Measurements from ENCODE around the gene UNC79.

The UNC79 gene

GRCh38 chr14:93712838-93713724 is 282.3 kb downstream of the UNC79 start:
- FAIRE-seq: no peak

DNA sequence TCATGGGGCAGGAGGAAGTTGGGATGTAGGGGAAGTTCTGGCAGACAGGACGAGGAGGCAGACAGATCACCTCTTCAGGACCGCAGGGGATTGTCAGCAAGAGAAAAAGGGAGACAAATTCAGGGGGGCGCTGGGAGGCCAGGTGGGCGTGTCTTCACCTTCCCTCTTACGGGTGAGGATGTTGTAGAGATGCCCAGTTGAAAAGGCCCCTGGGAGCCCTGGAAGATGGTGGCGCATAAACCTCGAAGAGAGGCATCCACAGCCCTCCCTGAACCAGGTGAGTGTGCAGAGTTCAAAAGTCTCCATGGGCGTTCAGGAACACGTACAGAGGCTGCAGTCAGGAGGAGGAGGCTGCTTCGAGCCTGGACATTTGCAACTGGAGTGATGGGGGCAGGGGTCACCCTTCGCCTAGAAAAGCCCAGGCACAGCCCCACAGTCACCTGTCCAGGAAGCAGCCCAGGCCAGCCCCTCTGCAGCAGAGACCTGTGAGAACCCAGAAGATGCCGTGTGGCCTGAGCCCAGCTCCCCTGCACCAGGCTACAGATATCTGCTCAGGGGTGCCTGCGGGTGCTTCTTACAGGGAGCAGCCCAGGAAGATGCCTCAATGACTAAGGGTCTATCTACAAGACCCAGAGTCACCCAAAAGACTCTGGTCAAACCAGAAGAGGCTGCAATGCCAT is 283.1 kb downstream of the UNC79 start:
- no peak for FAIRE-seq

- no peak for FAIRE-seq
These were observed 283.9 kb downstream of the UNC79 start for GRCh38 chr14:93714605-93715004.

DNA sequence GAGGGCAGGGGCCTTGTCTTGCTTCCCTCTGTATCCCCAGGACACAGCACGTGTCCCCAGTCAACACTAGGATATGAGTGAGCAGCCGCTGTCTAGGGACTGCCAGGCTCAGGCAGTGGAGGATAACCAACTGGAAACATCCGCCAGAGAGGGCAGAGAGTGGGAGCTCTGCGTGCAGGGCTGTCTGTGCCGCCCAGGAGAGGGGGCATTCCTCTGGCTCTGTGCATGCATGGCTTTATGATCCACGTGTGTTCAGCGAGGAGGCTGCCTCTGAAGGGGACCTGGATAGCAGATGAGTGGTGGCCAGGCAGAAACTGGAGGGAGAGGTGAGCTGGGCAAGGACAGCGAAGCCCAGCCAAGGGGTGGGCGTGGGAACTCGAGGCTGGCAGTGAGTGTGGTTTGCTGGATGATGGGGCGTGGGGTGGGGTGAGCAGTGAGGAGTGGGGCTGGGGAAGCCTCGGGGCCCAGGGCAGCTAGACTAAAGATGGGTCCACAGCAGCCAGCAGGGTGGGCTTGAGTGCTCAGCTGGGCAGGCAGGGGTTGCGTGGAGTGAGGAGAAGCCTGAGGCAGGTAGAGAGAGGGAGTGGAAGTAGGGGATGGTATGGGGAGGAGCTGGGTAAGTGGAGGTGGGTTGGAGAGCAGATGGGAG is 284.7 kb downstream of the UNC79 start:
- no peak for FAIRE-seq

GRCh38 chr14:93716002-93716745 is 285.4 kb downstream of the UNC79 start:
- no peak for FAIRE-seq

DNA sequence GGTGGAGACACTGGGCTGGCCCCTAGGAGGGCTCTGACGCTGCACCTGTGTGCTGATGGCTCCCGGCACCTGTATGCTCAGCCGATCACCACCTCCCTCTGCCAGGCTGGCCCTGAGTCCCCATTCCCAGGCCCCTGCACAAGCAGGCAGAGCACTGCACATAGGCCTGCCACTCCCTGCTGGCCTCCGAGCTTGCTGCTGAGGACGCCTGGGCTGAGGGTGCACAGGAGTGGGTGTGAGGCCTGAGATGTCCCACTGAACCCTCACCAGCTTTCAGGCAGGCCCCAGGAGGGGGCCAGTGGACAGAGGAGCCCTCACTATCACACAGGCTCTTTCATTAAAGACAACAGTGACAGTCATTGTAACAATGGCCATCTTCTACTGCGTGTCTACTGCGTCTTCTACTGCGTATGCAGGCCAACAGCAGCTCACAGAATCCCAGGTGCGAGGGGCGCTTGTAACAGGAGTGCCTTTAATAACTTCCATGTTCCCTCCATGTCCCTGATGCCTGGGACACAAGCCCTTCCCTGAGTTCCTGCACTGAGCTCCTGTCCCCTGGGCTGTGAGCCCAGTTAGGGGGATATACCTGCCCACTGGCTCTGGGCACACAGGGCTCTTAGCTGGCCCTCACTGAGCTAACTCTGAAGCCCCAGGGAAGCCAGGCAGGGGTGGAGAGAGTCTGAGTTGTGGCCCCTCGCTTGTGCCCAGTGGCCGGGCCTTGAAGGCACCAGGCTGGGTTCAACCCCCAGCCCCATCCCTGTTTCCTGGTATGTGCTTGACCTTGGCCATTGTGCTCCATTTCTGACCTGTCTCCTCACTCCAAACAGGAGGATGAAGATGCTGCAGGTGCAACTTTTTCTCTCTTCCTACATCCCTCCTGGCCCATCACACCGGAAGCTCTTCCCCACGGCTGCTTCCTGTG is 286.3 kb downstream of the UNC79 start:
- FAIRE-seq: no peak

- no peak for FAIRE-seq
These were observed 287.1 kb downstream of the UNC79 start for GRCh38 chr14:93717668-93718320.

DNA sequence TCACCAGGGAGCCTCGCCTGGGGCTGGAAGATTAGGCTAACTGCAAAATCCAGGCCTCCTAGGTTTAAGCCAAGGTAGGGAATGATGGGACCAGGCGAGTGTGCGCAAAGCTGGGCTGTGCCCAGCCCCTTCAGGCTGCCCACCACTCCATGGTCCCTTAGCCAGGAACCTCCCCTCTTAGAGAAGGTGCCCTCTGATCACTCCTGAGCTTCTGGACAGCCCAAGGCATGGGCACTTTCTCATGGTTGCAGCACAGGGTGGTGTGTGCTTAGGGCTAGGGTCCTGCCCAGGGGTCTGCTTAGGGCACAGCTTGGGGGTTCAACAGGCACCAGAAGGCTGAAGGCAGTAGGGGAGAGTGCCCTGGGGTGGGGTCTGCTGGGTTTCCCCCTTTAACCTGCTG is 288.5 kb downstream of the UNC79 start:
- FAIRE-seq: no peak

DNA sequence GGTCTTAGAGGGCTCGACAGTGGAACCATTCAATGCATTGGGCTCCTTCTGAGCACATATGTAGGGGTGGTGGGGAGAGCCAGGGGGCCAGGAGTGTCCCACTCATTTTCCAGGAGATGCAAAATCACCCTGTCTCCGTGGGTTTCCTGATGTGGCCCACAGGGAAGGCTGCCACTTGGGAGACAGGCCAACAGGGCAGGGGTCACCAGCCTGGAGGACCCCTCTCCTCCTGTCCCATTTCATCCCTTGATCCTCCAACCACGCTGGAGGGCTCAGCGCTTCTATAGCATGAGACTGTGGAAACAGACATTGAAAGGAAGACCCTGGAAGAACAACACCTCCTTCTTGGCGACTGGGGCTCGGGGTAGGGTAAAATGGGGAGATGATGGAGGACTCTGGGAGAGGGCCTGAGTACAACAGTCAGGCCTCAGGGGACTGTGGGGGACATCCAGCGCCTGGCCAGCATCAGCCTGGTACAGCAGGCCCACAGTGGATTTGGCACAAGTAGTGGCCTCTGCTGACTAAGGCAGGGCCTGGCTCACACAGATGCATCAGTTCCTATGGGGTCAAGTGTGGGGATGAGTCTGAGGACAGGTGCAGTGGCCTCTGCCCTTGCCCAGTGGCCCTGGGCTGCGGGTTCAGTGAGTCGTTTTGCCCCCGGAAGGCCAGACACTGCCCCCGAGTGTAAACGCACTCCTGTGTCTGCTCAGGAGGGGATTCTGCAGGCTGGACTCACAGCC is 289.5 kb downstream of the UNC79 start:
- FAIRE-seq: no peak

- FAIRE-seq: no peak
These were observed 290.3 kb downstream of the UNC79 start for GRCh38 chr14:93720981-93721483.

DNA sequence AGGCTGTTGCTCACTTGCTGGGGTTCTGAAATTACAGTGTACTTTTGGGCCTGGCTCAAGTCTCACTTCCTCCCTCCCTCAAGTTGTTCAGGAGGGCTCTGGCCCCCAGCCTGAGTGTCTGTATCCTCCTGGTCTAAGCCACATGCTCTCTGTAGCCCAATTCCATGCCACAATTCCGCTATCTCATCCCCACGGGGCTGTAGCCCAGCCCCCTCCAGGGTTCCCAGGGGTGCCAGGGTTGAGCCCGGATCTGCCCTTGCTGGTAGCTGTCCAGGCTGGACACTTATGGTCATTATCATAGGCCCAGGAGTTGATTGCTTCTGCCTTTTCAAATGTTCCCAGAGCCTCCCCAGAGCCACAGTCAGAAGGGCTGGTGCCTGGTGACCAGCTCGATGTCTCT is 292.3 kb downstream of the UNC79 start:
- no peak for FAIRE-seq

DNA sequence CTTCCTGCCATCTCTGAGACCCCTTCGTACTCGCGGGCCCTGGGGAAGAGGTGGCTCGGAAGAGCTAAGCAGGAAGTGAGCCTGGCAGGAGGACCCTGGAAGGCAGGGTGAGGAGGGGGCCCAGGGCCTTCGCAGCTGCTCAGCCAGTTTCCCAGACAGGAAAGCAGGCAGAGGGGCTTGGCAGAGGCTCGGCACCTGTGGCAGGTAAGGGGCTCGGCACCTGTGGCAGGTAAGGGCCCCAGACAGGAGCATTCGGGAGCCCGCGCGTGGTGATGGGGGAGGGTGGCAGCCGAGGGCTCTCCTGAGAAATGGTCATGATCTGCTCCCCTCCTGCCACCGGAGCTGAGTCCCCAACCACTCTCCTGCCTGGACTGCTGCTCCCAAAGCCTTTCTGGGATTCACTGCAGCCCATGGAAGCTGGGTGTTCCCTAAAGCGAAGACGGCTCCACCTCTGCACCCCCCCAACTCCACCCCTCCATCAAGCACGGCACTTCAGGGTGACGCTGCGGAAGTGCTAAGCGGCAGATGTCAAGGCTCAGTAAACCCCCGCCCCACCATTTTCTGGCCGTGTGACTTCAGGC is 294.4 kb downstream of the UNC79 start:
- no peak for FAIRE-seq

- no peak for FAIRE-seq
These were observed 295.3 kb downstream of the UNC79 start for GRCh38 chr14:93725993-93726392.

- FAIRE-seq: no peak
These were observed 296.5 kb downstream of the UNC79 start for GRCh38 chr14:93727039-93727740.

DNA sequence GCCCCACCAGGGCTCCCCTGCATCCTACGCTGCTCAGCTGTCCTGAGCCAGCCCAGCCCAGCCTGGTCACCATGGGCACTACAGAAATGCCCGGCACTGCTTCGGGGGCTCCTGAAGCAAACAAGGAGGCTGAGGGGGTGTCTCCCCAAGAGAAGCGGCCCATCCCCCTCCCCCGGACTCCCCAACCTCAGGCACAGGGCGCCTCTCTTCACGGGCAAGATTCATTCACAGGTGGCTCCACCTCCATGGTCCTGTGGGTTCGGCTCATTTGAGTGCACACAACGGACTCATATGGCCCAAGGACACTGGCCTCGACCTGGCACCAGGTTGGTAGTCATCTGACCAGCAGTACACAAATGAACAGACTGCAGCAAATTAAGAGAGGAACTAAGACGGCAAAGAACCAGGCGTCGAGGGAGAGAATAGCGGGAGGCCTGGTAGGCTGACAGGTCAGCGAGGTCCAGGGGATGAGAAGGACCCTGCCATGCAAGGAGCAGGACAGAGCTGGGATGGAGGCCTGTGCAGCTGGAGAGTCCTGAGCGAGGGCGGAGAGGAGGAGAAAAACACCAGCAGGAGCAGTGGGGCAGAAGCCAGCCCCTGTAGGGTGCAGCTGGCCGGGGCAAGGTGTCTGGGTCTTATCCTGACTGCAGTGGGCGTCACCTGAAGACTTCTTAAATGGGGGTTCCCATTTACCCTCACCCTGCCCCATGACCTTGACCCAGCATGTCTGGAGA is 297.3 kb downstream of the UNC79 start:
- no peak for FAIRE-seq

GRCh38 chr14:93728651-93729016 is 297.9 kb downstream of the UNC79 start:
- FAIRE-seq: no peak

DNA sequence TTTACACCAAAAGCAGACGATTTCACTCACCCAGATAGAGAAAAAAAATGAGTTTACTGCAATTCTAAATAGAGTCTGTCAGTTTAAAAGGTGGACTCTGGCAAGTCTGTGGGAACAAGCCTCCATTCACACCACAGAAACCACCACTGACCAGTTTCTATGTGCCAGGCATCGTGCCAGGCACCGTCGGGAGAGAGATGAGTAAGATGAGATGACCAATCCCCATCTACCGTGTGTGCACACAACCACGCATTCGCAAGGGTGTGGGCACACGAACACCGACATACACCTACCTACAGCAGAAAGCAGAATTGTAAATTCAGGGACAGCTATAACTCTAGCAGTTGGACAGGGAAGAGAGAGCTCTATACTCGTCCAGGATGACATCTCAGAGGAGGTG is 299.3 kb downstream of the UNC79 start:
- no peak for FAIRE-seq

- FAIRE-seq: no peak
These were observed 301.0 kb downstream of the UNC79 start for GRCh38 chr14:93731753-93732152.

GRCh38 chr14:93732524-93732923 is 301.8 kb downstream of the UNC79 start:
- FAIRE-seq: no peak
